22Rv1 (cell line): ENCODE results near the gene GSK3A.

ENCODE experiments used
- H3K27ac ChIP-seq: fragments of 450-650 bp; 2 replicates; pipeline ENCODE4 v1.5.1; 2017
- ZFX ChIP-seq: fragments of 450-650 bp; IDR thresholded peaks from 2 replicates; pipeline ENCODE4 v1.6.1; 2017; ENCODE audit warnings: antibody characterized with exemption, borderline replicate concordance
- TF ChIP-seq, protein P1 (sequence below): fragments of 450-650 bp; IDR thresholded peaks from 2 replicates; pipeline ENCODE4 v1.5.1; 2017; ENCODE audit warnings: mild to moderate bottlenecking

The GSK3A gene

DNA sequence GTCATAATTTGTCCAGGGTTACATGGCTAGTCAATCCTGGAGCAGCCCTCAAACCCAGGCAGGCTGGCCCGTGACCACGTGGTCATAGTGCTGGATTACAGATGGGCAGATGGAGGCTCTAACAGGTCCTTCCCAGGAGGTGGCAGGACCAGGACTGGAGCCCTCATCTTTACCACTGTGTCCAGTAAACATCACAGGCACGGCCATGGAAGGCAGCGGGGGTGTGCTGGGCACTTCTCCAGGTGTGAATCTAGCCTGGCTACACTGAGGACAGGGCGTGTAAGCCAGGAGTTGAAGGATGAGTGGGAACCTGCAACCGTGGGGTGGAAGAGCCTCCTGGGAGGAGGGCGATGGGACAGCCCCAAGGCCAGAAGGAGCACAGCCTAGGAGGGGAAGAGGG, 32.7 kb upstream of the GSK3A start:
- TF ChIP-seq ZFX, result no peak
- TF ChIP-seq, protein P1, sequence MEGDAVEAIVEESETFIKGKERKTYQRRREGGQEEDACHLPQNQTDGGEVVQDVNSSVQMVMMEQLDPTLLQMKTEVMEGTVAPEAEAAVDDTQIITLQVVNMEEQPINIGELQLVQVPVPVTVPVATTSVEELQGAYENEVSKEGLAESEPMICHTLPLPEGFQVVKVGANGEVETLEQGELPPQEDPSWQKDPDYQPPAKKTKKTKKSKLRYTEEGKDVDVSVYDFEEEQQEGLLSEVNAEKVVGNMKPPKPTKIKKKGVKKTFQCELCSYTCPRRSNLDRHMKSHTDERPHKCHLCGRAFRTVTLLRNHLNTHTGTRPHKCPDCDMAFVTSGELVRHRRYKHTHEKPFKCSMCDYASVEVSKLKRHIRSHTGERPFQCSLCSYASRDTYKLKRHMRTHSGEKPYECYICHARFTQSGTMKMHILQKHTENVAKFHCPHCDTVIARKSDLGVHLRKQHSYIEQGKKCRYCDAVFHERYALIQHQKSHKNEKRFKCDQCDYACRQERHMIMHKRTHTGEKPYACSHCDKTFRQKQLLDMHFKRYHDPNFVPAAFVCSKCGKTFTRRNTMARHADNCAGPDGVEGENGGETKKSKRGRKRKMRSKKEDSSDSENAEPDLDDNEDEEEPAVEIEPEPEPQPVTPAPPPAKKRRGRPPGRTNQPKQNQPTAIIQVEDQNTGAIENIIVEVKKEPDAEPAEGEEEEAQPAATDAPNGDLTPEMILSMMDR, result no peak
- no peak overlapping the region for H3K27ac ChIP-seq

DNA sequence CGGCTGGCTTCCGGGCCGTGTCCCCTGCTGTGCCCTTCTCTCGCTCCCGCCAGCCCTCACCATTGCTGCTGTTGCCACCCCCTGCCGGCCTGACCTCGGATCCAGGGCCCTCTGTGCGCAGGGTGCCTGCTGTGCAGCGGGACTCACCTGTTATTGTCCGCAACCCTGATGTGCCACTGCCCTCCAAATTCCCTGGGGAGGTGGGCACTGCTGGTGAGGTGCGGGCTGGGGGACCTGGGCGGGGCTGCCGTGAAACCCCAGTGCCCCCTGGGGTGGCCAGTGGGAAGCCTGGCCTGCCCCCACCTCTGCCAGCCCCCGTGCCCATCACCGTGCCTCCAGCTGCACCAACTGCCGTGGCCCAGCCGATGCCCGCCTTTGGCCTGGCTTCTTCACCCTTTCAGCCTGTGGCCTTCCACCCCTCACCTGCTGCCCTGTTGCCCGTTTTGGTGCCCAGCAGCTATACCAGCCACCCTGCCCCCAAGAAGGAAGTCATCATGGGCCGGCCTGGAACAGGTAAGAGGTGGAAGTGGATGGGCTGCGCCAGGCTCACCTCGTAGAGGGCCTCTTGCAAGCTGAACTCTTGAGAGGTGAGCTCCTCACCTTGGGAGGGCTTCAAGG, 31.8 kb upstream of the GSK3A start:
- TF ChIP-seq ZFX, result no peak
- TF ChIP-seq, protein P1, result no peak
- H3K27ac ChIP-seq, result no peak overlapping the region

DNA sequence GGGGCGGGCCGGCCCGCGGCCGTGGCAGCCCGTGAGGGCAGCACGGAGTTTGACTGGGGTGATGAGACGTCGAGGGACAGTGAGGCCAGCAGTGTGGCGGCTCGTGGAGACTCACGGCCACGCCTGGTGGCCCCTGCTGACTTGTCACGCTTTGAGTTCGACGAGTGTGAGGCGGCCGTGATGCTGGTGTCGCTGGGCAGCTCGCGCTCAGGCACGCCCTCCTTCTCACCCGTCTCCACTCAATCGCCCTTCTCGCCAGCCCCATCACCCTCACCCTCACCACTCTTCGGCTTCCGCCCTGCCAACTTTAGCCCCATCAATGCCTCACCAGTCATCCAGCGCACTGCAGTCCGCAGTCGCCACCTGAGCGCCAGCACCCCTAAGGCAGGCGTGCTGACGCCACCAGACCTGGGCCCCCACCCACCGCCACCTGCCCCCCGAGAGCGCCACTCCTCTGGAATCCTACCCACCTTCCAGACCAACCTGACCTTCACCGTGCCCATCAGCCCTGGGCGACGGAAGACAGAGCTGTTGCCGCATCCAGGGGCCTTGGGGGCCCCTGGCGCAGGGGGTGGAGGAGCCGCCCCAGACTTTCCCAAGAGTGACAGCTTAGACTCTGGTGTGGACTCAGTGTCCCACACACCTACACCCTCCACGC, 31.1 kb upstream of the GSK3A start:
- TF ChIP-seq, protein P1, result no peak
- no peak for TF ChIP-seq ZFX
- no peak overlapping the region for H3K27ac ChIP-seq

DNA sequence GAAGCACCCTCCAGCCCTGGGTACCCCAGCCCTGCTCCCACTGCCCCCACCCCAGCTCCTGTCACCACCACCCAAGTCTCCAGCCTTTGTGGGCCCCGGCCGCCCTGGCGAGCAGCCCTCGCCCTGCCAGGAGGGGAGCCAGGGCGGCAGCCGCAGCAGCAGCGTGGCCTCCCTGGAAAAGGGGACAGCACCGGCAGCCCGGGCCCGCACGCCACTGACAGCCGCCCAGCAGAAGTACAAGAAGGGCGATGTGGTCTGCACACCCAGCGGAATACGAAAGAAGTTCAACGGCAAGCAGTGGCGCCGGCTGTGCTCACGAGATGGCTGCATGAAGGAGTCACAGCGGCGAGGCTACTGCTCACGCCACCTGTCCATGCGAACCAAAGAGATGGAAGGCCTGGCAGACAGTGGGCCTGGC, 30.6 kb upstream of the GSK3A start:
- H3K27ac ChIP-seq, result no peak overlapping the region
- no peak for TF ChIP-seq ZFX
- TF ChIP-seq, protein P1, result no peak

DNA sequence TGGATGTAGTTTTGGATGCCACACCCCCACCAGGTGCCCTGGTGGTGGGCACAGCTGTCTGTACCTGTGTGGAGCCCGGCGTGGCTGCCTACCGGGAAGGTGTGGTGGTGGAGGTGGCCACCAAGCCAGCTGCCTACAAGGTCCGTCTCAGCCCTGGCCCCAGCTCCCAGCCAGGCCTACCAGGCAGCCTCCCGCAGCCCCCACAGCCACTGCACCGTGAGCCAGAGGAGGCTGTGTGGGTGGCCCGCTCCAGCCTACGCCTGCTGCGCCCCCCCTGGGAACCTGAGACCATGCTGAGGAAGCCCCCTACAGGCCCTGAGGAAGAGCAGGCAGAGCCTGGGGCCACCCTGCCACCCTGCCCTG, 30.1 kb upstream of the GSK3A start:
- TF ChIP-seq, protein P1, result no peak
- no peak for TF ChIP-seq ZFX
- H3K27ac ChIP-seq, result no peak overlapping the region

DNA sequence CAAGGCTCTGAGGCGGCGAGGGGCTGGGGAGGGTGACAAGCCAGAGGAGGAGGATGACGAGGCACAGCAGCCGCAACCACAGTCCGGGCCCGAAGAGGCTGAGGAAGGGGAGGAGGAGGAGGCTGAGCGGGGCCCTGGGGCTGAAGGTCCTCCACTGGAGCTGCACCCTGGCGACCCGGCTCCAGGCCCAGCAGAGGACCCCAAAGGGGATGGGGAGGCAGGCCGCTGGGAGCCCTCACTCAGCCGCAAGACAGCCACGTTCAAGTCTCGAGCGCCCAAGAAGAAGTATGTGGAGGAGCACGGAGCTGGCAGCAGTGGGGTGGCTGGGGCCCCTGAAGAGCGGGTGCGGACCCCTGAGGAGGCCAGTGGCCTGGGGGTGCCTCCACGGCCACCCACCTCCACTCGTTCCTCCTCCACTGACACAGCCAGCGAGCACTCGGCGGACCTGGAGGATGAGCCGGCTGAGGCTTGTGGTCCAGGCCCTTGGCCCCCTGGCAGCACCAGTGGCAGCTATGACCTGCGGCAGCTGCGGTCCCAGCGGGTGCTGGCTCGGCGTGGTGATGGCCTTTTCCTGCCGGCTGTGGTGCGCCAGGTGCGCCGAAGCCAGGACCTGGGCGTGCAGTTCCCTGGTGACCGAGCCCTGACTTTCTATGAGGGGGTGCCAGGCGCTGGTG, 29.6 kb upstream of the GSK3A start:
- H3K27ac ChIP-seq, result no peak overlapping the region

DNA sequence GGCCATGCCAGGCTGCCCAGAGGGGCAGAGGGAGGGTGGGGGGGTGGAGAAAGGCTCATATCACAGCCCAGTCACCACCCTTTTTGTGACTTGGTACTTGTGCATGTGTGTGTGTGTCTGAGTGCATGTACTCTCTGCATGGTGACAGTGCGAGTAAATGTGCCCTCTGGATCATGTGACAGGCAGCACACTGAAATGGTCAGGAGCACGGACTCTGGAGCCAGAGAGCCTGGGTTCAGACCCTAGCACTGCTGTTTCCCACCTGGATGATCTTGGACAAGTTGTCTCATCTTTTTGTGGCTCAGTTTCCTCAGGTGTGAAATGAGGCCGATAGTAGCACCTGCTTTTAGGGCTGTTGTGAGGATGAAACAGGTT, 28.6 kb upstream of the GSK3A start:
- peak overlapping the region; percentile 85 for H3K27ac ChIP-seq
- TF ChIP-seq, protein P1, result no peak
- no peak for TF ChIP-seq ZFX

More for the DNA sequence above, 29.6 kb upstream of the GSK3A start:
- TF ChIP-seq, protein P1, result no peak
